Colonic mucosa (tissue), 4 donors: ENCODE measurements around the gene SPATA2. TPM values are rescaled to one million over a fixed set of nuclear protein-coding genes. Genes with fewer than 3 reads are reported as not detected.

Experiments used
- DNase-seq: peaks from one replicate; pipeline ENCODE4 v3.0.0-alpha.2; 2020
- H3K27ac ChIP-seq: fragments of 200-600 bp; one replicate; pipeline ENCODE4 v1.8.0; 2021
- H3K27me3 ChIP-seq: fragments of 200-600 bp; one replicate; pipeline ENCODE4 v1.8.0; 2021
- H3K36me3 ChIP-seq: fragments of 200-600 bp; one replicate; pipeline ENCODE4 v1.8.0; 2021
- H3K4me1 ChIP-seq: fragments of 200-600 bp; one replicate; pipeline ENCODE4 v1.8.0; 2021; ENCODE audit warnings: mild to moderate bottlenecking
- H3K4me3 ChIP-seq: fragments of 200-600 bp; one replicate; pipeline ENCODE4 v1.8.0; 2021
- H3K9ac ChIP-seq, 2 donors: one replicate each; pipeline ENCODE4 v1.7.0; 2013; ENCODE audit warnings: control low read depth in 2 of 2, low read depth in 2 of 2, low read length in 2 of 2
- H3K9me3 ChIP-seq: fragments of 200-600 bp; one replicate; pipeline ENCODE4 v1.8.0; 2021
- CTCF ChIP-seq: fragments of 200-600 bp; IDR thresholded peaks from one replicate; pipeline ENCODE4 v1.8.0; 2022; ENCODE audit warnings: antibody characterized with exemption, mild to moderate bottlenecking
- intact Hi-C: fragments of 100-400 bp; cut with DNase I; formaldehyde crosslinking; loops from one replicate; pipeline ENCODE4 v1.14.1; 2022
- total RNA-seq, 2 donors: library from RNA; stranded (reverse); fragmentation: NEBNext Ultra II Directional in 1 of 2; extraction: Animal tissue kit (Norgen Biotek cat#: 25700) in 1 of 2; gene quantifications; one replicate each; pipeline ENCODE4 v1.2.1, GENCODE V29; 2021
- donor health status: healthy.
- donor health status: DM: no; HTN: no; CAD: no.
- donor health status: DM: no; HTN: no; CAD: no.

The SPATA2 gene
- total RNA-seq, 2 donors from 2014 or later = 17.4 to 18.1 TPM

DNA sequence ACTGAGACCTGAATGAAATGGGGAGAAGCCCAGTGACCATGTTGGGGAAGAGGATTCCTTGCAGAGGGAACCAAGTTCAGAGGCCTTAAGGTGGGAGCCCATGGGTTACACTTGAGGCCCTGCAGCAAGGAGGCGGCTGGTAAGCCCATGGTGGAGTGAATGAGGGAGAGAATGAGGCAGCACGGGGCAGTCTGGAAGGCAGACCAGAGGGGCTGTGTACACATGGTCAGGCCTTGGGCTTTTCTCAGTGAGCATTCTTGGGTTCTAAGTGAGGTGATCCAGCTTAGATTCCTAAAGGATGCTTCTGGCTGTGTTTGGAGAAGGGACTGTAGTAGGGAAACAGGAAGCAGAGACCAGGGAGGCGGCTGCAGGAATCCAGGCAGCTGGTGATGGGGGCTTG is 39.8 kb upstream of the SPATA2 start:
- H3K9ac ChIP-seq = no peak overlapping the region
- no peak for TF ChIP-seq CTCF

DNA sequence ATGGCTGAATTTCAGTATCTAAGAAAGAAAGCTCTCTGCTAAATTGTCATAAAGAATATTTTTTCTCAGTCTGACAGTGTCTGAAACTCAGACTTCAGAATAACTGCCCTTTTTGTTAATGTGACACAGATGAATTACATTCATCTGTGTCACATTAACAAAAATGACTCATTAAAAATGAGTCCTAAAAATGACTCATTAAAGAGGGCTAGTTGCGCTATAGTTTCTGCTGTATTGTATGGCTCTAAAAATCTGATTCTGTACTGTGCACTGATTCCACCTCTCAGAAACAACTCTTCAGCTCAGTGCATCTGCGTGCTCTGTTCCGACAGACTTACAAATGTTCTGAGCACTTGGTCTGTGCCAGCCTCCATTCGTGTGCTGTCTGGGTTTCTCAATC is 35.8 kb upstream of the SPATA2 start:
- TF ChIP-seq CTCF = no peak
- H3K27ac ChIP-seq = no peak overlapping the region
- intact Hi-C loops = no loop called here
- no peaks in the 10 kb centered on the region for H3K4me1 ChIP-seq
- peaks cover 37% of the 10 kb centered on the region for H3K36me3 ChIP-seq
- H3K4me3 ChIP-seq = no peak overlapping the region
- H3K9me3 ChIP-seq = no peaks in the 10 kb centered on the region
- no peak for DNase-seq
- H3K9ac ChIP-seq = no peak overlapping the region
- H3K27me3 ChIP-seq = no peaks in the 10 kb centered on the region

More for the DNA sequence above, 39.8 kb upstream of the SPATA2 start:
- H3K4me1 ChIP-seq = no peaks in the 10 kb centered on the region
- no peaks in the 10 kb centered on the region for H3K27me3 ChIP-seq
- no peak overlapping the region for H3K4me3 ChIP-seq
- DNase-seq = no peak
- intact Hi-C loops = no loop called here
- H3K36me3 ChIP-seq = peaks cover 25% of the 10 kb centered on the region
- H3K9me3 ChIP-seq = no peaks in the 10 kb centered on the region
- H3K27ac ChIP-seq = no peak overlapping the region

- H3K4me1 ChIP-seq = no peaks in the 10 kb centered on the region
Observed at GRCh38 chr20:49948809-49949507, 33.6 kb upstream of the SPATA2 start.

DNA sequence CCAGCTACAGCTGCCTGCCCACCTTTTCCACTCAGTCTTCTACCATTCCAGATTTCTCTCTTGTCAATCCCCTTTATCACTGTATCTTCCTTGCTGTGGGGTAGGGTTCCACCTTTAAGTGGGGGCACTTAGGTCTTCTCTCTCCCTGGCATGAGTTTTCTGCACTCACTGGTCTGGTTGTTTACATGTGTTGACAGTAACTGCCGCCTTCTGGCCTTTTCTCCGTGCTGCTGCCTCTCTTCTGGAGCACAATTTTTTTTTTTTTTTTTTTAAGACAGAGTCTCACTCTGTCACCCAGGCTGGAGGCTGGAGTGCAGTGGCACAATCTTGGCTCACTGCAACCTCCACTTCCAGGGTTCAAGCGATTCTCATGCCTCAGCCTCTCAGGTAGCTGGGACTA is 32.8 kb upstream of the SPATA2 start:
- Histone ChIP-seq H3K4me3 (no peak overlapping the region), H3K27me3 (no peaks in the 10 kb centered on the region), H3K27ac (no peak overlapping the region), H3K9ac (no peak overlapping the region), H3K9me3 (no peaks in the 10 kb centered on the region), H3K36me3 (peaks cover 35% of the 10 kb centered on the region), H3K4me1 (no peaks in the 10 kb centered on the region)
- intact Hi-C loops = no loop called here
- DNase-seq = no peak
- no peak for TF ChIP-seq CTCF

More at GRCh38 chr20:49948809-49949507, 33.6 kb upstream of the SPATA2 start:
- Histone ChIP-seq H3K9me3 (no peaks in the 10 kb centered on the region), H3K36me3 (peaks cover 43% of the 10 kb centered on the region), H3K27ac (no peak overlapping the region), H3K27me3 (no peaks in the 10 kb centered on the region), H3K4me3 (no peak overlapping the region), H3K9ac (no peak overlapping the region)
- no peak for TF ChIP-seq CTCF
- intact Hi-C loops = no loop called here
- DNase-seq = no peak

- peaks cover 33% of the 10 kb centered on the region for H3K36me3 ChIP-seq
- no peak overlapping the region for H3K9ac ChIP-seq
- H3K9me3 ChIP-seq = no peaks in the 10 kb centered on the region
- H3K27ac ChIP-seq = no peak overlapping the region
- intact Hi-C loops = no loop called here
- no peak for DNase-seq
- H3K4me3 ChIP-seq = no peak overlapping the region
- no peak for TF ChIP-seq CTCF
- H3K4me1 ChIP-seq = no peaks in the 10 kb centered on the region
- no peaks in the 10 kb centered on the region for H3K27me3 ChIP-seq
Observed at GRCh38 chr20:49945701-49946477, 30.6 kb upstream of the SPATA2 start.
